Kidney capillary endothelial cell (primary cell): ENCODE data around the gene PRPH2.
"Not testable (repeated sequence)": the region's sequence is repeated elsewhere in the genome, so short reads cannot be mapped to it uniquely, and the experiment has no call there.

Source experiments
- DNase-seq: peaks from one replicate; pipeline ENCODE4 v3.0.0-alpha.2; 2018; ENCODE audit warnings: low spot score

The PRPH2 gene

GRCh38 chr6:42742116-42742894 is 19.9 kb upstream of the PRPH2 start:
- DNase-seq, result peak; percentile 81

DNA sequence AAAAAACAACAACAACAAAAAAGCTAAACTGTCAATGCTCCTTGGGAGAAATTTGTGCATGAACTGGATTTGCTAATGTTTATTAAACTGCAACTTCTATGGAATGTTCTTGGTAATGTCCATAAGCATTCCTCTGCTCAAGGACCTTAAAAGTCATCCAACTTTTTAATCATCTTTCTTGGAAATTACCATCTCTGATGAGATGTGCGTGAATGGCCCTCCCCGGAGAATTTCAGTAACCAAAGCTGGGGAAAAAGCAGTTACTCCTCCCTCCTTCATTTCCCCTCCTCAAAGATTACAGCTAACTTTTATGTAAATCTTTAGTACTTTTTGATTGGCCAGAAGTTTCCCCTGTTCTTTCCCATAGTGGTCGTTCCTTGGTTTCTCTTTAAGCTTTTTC is 18.3 kb upstream of the PRPH2 start:
- no peak for DNase-seq

DNA sequence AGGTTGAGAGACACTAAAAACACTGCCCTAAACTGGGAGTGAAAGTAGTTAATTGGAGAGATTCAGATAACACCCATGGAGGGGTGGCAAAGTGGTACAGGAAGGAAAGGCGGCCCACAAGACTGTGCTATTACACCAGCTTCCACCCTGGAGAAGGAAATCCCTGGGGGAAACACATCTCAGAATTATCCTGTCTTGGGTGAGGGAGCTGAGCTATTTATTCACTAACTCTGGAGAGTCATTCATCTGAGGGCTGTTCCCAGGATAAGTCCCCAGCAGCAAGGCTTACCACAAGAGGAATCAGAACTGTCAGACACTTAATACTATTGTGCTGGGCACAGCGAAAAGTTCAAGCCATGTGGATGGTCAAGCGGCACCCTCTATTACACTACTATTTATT is 13.6 kb upstream of the PRPH2 start:
- DNase-seq, result no peak

DNA sequence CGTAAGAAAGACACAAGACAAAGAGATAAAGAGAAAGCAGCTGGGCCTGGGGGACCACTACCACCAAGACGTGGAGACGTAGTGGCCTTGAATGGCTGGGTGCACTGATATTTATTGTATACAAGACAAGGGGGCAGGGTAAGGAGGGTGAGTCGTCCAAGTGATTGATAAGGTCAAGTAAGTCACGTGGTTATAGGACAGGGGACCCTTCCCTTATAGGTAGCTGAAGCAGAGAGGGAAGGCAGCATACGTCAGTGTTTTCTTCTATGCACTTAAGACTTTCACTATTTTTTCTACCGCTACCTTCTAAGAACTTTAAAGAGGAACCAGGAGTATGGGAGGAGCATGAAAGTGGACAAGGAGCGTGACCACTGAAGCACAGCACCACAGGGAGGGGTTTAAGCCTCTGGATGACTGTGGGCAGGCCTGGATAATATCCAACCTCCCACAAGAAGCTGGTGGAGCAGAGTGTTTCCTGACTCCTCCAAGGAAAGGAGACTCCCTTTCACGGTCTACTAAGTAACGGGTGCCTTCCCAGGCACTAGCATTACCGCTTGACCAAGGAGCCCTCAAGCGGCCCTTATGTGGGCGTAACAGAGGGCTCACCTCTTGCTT is 11.6 kb upstream of the PRPH2 start:
- DNase-seq, result not testable (repeated sequence)

- DNase-seq, result no peak
Observed at GRCh38 chr6:42729731-42730130, 7.3 kb upstream of the PRPH2 start.

- no peak for DNase-seq
Observed at GRCh38 chr6:42727627-42728026, 5.2 kb upstream of the PRPH2 start.

DNA sequence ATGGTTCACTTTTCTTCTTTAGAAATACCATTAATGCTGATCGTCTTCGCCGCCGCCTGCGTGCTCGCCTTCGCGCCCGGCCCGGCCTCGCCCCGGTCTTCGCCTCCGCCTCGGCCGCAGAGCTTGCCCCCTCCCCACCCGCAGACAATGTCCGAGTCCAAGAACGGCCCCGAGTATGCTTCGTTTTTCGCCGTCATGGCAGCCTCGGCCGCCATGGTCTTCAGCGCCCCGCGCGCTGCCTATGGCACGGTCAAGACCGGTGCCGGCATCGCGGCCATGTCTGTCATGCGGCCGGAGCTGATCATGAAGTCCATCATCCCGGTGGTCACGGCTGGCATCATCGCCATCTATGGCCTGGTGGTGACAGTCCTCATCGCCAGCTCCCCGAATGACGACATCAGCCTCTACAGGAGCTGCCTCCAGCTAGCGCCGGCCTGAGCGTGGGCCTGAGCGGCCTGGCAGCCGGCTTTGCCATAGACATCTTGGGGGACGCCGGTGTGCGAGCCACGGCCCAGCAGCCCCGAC is 4.8 kb upstream of the PRPH2 start:
- DNase-seq, result peak; percentile 54

GRCh38 chr6:42726485-42727086 is 4.2 kb upstream of the PRPH2 start:
- peak; percentile 81 for DNase-seq

GRCh38 chr6:42726026-42726425 is 3.6 kb upstream of the PRPH2 start:
- no peak for DNase-seq

DNA sequence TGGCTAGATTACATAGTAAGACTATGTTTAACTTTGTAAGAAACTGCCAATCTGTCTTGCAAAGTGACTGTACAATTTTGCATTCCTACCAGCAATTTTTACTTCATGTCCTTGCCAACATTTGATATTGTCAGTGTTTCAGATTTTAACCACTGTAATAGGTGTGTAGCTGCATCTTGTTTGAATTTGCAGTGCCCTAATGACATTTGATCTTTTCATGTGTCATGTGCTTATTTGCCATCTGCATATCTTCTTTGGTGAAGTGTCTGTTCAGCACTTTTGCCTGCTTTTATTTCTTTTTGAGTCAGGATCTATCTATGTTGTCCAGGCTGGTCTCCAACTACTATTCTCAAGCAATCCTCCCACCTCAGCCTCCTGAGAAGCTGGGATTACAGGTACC is 2.4 kb upstream of the PRPH2 start:
- no peak for DNase-seq

DNA sequence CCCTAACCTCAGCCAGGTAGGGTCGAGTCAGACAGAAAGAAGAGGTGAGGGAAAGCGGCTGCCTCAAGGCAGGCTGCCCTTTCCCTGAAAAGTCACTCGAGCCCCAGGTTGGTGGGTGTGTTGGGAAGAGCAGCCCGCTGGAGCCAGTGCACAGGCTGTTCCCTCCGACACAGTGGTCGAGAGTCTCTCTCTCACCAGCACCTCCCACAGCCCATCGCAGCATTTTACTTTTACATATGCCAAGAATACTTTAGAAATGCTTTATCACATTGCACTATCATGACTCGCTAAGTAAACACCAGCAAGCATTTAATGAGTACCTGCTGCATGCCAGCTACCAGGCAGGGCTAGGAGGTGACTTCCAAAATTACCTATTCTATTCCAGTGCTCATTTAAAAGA is 1.7 kb downstream of the PRPH2 start:
- DNase-seq, result no peak

GRCh38 chr6:42715871-42716270 is 6.5 kb downstream of the PRPH2 start:
- DNase-seq, result no peak

- no peak for DNase-seq
Observed at GRCh38 chr6:42714098-42714761, 8.2 kb downstream of the PRPH2 start.

DNA sequence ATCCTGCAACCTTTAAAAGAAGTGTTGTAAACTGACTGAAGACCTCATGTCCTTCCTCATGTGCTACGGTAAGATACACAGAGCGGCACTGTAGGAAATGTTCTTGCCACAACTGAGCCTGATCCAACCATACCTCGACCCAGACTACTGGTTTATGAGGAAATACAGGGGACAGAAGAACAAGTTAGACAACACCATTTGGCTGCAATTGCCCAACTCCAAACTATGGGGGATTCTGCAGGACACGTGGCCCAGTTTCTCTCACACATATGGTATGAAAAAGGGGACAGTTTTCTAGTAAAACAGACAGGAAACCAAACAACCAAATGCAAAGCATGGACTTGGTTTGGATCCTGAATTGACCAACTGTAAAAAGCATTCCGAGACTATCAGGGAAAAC is 10.5 kb downstream of the PRPH2 start:
- DNase-seq, result no peak

DNA sequence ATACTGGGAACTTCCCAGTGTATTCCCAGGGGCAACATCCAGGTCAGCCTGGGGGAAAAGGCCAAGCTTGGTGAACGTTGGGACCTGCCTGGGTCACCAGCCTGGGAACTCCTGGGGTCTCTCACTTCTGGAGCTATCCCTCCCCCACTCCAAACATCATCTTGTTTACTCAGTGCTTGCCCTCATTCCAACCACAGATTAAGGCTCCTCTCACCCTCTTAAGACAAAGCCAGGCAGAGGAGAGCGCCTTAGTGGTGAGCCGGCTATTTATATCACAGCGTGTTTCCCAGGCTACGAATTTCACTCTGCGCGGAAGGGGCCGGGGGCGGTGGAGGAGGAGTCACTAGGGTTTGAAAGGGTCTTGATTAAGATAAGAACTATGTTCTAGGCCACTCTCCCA is 12.1 kb downstream of the PRPH2 start:
- DNase-seq, result no peak

GRCh38 chr6:42709871-42710270 is 12.5 kb downstream of the PRPH2 start:
- DNase-seq, result no peak

DNA sequence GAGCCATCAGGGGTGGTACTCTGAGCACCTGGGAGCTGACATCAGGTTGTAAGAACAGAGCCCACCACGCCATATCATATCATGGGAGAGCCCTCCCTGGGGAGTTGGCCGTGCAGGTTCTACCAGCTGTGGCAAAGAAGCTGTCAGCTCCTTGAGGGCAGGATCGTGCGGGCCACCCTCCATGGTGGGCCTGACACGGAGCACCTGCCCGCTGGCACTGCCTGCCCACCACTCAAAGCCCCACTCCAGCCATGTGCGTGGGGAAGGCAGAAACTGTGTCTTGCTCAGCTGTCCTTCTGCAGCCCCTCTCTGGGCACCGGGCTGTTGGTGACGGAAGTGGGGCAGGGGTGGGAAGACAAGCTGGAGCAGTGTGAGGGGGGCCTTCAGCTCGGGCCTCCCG is 14.3 kb downstream of the PRPH2 start:
- no peak for DNase-seq

GRCh38 chr6:42707595-42707994 is 14.8 kb downstream of the PRPH2 start:
- DNase-seq, result no peak

DNA sequence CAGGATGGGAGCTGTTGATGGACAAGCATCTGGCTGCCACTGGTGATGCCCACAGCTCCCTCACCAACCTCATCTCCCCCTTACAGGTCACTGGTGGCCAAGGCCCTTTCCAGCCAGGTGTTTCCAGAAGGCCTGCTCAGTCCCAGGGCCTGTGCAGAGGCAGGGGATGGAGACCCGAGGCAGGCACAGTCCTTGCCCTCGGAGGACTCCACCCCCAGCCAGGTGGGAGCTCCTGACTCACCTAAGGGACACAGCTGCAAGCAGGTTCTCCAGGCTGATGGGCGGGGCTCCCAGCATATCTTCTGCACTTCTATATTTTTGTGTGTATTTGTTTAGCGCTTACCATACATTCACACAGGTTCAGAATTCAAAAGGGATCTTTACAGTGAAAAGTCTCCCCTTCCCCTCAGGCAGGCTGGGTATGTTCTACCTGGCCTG is 17.4 kb downstream of the PRPH2 start:
- DNase-seq, result no peak

GRCh38 chr6:42704251-42704936 is 18.0 kb downstream of the PRPH2 start:
- no peak for DNase-seq

GRCh38 chr6:42702786-42703185 is 19.6 kb downstream of the PRPH2 start:
- DNase-seq, result not testable (repeated sequence)

GRCh38 chr6:42702200-42702599 is 20.2 kb downstream of the PRPH2 start:
- DNase-seq, result peak; percentile 74
